Choroid plexus epithelial cell (primary cell): ENCODE results near the gene ARHGAP32.
"Not testable (repeated sequence)": the region's sequence is repeated elsewhere in the genome, so short reads cannot be mapped to it uniquely, and the experiment has no call there.

Source experiments
- DNase-seq: peaks from one replicate; pipeline ENCODE4 v3.0.0-alpha.2; 2010; ENCODE audit warnings: low read depth
- H3K4me3 ChIP-seq: 2 replicates; pipeline ENCODE4 v1.5.1; 2011; ENCODE audit warnings: low read depth, mild to moderate bottlenecking, control low read depth, low read length, moderate library complexity
- TF ChIP-seq, protein P1 (sequence below): conservative IDR thresholded peaks from 2 replicates; pipeline ENCODE4 v1.5.1; 2011; ENCODE audit warnings: low read depth, mild to moderate bottlenecking, control low read depth, inconsistent platforms, low read length, moderate library complexity

The ARHGAP32 gene

DNA sequence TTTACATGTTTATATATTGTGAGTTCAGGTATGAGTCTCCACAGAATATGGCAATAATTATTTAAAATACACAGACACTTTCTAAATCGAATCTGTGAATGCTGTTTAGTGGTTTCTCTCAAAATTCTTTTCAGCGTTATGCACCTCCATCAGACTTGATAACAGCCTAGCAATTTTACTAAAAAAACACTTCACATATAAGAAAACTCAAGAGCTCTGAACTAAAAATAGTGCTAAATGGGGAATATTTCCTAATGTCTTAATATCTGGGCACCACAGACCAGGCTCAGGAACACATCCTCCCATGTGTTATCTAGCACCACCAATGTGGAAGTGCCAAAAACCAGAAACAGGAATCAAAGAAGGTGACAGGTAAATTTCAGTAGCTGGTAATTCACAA is 47.9 kb downstream of the ARHGAP32 start:
- peak; percentile 33 for DNase-seq
- no peak overlapping the region for H3K4me3 ChIP-seq
- TF ChIP-seq, protein P1, sequence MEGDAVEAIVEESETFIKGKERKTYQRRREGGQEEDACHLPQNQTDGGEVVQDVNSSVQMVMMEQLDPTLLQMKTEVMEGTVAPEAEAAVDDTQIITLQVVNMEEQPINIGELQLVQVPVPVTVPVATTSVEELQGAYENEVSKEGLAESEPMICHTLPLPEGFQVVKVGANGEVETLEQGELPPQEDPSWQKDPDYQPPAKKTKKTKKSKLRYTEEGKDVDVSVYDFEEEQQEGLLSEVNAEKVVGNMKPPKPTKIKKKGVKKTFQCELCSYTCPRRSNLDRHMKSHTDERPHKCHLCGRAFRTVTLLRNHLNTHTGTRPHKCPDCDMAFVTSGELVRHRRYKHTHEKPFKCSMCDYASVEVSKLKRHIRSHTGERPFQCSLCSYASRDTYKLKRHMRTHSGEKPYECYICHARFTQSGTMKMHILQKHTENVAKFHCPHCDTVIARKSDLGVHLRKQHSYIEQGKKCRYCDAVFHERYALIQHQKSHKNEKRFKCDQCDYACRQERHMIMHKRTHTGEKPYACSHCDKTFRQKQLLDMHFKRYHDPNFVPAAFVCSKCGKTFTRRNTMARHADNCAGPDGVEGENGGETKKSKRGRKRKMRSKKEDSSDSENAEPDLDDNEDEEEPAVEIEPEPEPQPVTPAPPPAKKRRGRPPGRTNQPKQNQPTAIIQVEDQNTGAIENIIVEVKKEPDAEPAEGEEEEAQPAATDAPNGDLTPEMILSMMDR: no peak

DNA sequence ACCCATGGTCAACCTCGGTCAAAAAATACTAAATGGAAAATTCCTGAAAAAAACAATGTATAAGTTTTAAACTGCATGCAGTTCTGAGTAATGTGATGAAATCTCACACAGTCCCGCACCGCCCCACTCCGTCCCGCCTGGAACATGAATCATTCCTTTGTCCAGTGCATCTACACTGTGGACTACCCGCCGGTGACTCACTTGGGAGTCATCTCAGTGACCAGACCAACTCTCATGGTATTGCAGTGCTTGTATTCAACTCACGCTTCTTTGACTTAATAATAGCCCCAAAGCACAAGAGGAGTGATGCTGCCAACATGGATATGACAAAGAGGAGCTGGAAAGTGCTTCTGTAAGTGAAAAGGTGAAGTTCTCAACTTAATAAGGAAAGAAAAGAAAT is 48.8 kb downstream of the ARHGAP32 start:
- no peak overlapping the region for H3K4me3 ChIP-seq
- DNase-seq: peak; percentile 98
- TF ChIP-seq, protein P1: no peak

DNA sequence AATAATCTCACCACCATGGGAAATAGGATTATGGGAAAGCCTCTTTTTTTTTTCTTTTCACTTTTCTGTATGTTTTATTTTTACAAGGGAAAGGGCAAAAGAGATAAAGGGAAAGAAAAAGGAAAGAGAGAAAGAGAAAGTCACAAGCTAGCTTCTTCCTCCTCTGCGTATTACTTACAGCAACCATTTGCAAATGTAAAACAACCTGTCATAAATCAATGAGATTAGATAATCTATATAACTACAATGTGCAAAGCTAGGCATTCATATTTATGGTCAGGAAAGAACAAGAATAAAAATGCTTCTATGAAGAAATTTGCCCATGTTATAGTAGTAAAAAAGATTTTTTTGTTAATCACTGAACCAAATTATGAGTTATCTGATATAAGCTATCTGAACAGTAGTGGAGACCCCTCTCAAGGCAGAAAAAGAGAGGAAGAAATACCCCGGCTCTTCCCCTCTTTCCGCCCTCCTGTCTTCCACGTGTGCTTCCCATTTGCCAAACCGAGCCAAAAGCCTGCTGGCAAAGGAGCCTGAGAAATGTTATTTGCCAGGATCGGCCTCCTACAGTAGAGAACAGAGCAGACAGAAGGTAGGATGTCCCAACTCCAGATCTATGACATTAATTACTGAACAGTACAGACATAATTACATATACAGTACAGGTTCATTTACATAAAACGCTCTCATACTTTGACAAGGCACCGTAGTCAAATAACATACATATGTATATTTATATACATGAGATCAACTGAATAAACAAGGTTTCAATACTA is 50.2 kb downstream of the ARHGAP32 start:
- H3K4me3 ChIP-seq: no peak overlapping the region
- TF ChIP-seq, protein P1: no peak

DNA sequence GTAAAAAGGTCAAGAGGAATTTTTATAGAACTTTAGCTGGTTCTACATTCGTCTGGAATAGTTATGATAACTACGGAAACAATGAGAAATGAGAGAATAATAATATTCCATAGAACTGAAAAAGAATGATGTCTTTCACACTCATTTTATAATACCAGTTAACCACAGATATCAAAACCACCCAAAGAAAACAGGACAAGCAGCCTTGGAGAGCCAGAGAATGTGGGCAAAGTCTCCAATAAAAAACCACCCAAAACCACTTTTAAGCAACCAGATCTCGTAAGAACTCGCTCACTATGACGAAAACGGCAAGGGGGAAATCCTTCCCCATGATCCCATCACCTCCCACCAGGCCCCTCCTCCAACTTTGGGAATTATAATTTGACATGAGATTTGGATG is 60.8 kb downstream of the ARHGAP32 start:
- no peak for DNase-seq
- TF ChIP-seq, protein P1: no peak
- H3K4me3 ChIP-seq: no peak overlapping the region

More for the DNA sequence above, 50.2 kb downstream of the ARHGAP32 start:
- DNase-seq: no peak

DNA sequence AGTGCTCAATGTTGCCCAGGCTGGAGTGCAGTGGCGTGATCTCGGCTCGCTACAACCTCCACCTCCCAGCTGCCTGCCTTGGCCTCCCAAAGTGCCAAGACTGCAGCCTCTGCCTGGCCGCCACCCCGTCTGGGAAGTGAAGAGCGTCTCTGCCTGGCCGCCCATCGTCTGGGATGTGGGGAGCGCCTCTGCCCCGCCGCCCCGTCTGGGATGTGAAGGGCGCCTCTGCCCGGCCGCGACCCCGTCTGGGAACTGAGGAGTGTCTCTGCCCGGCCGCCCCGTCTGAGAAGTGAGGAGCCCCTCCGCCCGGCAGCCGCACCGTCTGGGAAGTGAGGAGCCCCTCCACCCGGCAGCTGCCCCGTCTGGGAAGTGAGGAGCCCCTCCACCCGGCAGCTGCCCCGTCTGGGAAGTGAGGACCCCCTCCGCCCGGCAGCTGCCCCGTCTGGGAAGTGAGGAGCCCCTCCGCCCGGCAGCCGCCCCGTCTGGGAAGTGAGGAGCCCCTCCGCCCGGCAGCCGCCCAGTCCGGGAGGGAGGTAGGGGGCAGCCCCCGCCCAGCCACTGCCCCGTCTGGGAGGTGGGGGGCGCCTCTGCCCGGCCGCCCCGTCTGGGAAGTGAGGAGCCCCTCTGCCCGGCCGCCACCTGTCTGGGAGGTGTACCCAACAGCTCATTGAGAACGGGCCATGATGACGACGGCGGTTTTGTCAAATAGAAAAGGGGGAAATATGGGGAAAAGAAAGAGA is 63.1 kb downstream of the ARHGAP32 start:
- not testable (repeated sequence) for DNase-seq, H3K4me3 ChIP-seq

DNA sequence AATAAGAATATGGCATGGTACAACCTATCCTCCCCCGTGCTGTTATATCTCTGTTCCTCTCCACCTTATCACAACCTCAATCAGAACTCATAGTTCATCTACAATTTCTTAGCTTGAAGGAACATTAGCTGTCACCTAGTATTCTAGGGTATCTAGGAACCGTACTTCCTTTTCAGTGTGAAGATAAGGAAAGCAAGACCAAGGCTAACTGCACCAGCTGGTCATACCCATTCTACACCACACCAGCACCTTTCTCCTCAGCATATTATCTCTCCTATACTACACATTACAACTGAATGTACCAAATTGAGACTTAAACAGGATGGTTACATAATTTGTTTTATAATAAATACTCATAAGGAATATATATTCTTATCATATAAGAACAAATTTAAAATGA is 73.1 kb downstream of the ARHGAP32 start:
- TF ChIP-seq, protein P1: no peak
- DNase-seq: no peak
- H3K4me3 ChIP-seq: no peak overlapping the region

DNA sequence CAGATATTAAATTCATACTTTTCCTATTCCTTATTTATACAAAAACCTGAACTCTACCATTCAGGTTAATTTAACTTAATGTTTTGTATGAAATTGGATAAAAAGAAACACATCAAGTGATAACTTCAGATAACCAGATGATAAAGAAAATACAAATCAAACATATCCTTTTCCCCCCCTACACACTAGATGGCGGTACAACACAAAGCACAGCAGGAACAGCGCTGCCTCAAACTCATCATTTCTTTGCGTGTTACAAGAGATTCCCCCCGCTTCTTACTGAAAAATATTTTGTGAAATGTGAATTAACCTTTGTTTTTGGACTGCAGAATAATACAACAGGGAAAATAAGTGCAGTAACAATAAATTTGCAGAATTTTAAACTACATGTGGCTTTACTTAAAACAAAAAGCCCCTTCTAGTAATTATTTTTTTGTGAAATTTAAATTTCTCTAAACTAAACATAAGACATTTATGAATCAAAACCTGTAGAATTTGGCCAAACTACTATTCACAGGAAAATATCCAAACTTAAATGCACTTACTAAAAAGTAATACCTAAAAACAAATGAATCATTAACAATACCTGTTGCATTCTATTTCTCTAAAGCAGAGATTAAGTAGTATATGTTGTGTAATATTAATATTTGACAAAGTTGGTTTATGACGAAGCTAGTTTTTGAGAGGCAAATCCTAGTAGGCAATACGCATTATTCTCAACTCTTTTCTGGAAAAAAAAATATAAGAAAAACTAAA is 74.4 kb downstream of the ARHGAP32 start:
- TF ChIP-seq, protein P1: peak; percentile 97
- H3K4me3 ChIP-seq: no peak overlapping the region
- peak; percentile 89 for DNase-seq
